Muscle layer of colon (tissue), 2 donors: ENCODE measurements around the gene TLCD5.

Source experiments
- H3K27ac ChIP-seq: one replicate; pipeline ENCODE4 v1.7.0; 2013; ENCODE audit warnings: low read depth, mild to moderate bottlenecking, low read length, moderate library complexity
- H3K27me3 ChIP-seq, 2 donors: one replicate each; pipeline ENCODE4 v1.7.0; 2013; ENCODE audit warnings: low read length in 2 of 2, mild to moderate bottlenecking in 2 of 2; ENCODE audit not compliant: insufficient read depth in 2 of 2, control insufficient read depth in 1 of 2
- H3K36me3 ChIP-seq: one replicate; pipeline ENCODE4 v1.7.0; 2013; ENCODE audit warnings: mild to moderate bottlenecking, low read length; ENCODE audit not compliant: insufficient read depth
- H3K4me1 ChIP-seq: one replicate; pipeline ENCODE4 v1.7.0; 2013; ENCODE audit warnings: mild to moderate bottlenecking, low read length; ENCODE audit not compliant: insufficient read depth
- H3K4me3 ChIP-seq, 2 donors: one replicate each; pipeline ENCODE4 v1.7.0; 2013; ENCODE audit warnings: low read length in 2 of 2, low read depth in 1 of 2, mild to moderate bottlenecking in 1 of 2, moderate library complexity in 1 of 2
- H3K9ac ChIP-seq: one replicate; pipeline ENCODE4 v1.7.0; 2013; ENCODE audit warnings: low read length
- H3K9me3 ChIP-seq: one replicate; pipeline ENCODE4 v1.7.0; 2013; ENCODE audit warnings: mild to moderate bottlenecking, low read length
- donor health status: abdominal sarcoma.
- donor health status: Adenocarcinoma of cecum.

TLCD5 gene

DNA sequence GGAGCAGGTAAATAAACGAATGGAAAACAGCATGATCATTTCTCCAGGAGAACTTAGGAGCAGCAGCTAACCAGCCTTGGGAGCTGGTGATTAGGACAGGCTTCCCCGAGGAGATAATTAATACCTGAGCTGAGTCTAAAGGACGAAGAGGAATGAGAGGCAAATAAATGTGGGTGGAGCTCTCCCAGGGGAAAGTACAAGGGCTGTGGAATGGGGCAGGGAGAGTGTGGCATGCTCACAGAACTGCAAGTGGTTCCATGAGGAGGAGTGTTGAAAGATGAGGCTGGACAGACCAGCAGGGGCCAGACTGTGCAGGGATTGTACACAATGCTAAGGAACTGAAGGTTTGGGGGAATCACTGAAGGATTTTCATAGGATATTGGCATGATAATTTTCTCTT is 14.2 kb upstream of the TLCD5 start:
- H3K9ac ChIP-seq = no peak overlapping the region
- H3K9me3 ChIP-seq = no peaks in the 10 kb centered on the region
- no peak overlapping the region for H3K27ac ChIP-seq
- no peaks in the 10 kb centered on the region for H3K36me3 ChIP-seq
- H3K27me3 ChIP-seq = no peaks in the 10 kb centered on the region
- no peak overlapping the region for H3K4me3 ChIP-seq
- no peaks in the 10 kb centered on the region for H3K4me1 ChIP-seq

DNA sequence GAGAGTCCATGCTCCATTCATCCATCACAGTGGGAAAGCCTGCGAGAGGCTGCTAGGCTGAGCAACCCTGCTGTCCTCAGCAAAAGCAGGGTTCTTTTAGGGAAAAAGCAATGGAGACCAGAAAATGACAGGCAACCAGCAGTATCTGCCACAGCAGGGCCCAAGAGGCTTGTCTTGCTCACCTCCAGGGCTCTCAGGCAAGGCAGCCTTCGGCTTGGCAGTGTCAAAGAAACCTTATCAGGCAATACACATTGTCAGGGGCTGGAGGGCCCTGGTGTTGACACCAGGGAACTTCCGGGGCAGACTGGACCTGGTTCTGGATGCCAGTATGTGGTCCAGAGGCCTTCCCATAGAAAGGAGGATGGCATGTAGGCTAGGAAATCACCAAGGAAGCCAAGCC is 10.2 kb upstream of the TLCD5 start:
- H3K4me1 ChIP-seq = peaks cover 16% of the 10 kb centered on the region
- no peaks in the 10 kb centered on the region for H3K27me3 ChIP-seq
- no peak overlapping the region for H3K27ac ChIP-seq

DNA sequence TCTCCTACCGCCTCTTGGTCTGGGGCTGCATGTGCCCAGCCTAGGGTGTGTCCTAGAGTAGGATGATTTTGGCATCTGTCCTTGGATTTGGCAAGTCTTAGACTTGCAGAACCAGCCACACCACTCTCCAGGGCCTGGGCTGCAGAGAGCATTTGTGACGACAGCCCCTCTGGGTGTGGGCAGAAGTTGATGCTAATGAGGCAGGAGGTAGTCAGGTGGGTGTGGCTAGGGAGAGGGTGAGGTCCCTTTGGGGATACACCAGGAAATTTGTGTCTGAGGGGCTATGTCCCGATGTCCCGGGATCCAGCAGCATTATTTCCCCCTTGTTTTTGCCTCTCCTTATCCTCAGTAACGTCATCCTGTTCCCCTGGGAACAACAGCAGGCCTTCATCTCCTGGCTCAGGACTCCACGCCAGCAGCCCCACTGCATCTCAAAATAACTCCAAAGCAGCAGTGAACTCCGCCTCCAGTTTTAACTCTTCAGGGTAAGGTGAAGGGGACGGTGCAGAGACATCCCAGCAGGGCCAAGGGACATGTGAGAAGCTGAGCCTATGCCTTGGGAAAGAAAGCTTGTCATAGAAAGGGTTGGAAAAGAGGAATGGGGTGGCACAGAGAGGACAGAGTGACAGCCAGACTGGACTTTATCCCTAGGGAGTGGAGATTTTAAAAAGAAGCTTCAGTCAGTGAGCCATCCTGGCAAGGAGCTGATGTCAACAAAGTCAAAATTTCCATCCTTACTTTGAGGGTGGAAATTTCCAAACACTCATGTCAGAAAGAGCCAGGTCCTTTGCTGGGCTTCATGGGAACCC is 8.0 kb upstream of the TLCD5 start:
- no peak overlapping the region for H3K27ac ChIP-seq

More for the DNA sequence above, 10.2 kb upstream of the TLCD5 start:
- Histone ChIP-seq H3K9ac (no peak overlapping the region), H3K9me3 (no peaks in the 10 kb centered on the region), H3K36me3 (no peaks in the 10 kb centered on the region), H3K4me3 (no peak overlapping the region)

DNA sequence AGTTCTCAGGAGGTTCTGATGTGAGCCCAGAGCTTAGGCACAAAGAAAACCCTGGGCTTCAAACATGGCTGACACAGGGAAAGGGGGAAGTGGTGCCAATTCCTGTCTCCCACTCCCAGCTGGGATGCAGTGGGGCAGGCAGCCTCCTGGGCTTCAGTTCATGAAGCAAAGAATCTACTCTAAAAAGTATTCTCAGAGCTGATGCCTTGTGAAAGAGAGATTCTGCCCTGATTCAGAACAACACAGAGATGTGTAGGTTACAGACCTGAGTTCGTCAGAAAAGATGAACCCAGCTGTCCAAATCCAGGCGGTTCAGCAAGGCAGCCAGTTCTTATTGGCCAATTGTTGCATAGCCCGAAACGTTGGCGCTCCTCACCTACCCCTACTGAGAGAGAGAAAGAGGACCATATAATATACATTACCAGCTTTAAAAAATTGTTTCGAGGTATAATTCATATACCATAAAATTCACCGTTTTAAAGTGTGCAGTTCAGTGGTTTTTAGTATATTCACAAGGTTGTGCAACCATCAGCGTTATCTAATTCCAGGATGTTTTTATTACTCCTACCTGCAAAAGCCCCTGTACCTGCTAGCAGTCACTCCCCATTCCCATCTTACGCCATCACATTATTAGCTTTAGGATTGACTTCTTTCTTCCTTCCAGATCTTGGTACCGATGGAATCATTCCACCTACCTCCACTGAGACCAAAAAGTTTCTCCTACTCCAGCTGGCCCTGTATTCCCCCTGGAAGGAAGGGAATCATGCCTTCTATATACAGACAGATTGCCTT is 7.2 kb upstream of the TLCD5 start:
- H3K36me3 ChIP-seq = no peaks in the 10 kb centered on the region
- H3K4me3 ChIP-seq = no peak overlapping the region
- H3K9ac ChIP-seq = no peak overlapping the region
- no peaks in the 10 kb centered on the region for H3K27me3 ChIP-seq
- no peaks in the 10 kb centered on the region for H3K9me3 ChIP-seq
- H3K27ac ChIP-seq = no peak overlapping the region
- peaks cover 16% of the 10 kb centered on the region for H3K4me1 ChIP-seq

More for the DNA sequence above, 8.0 kb upstream of the TLCD5 start:
- no peaks in the 10 kb centered on the region for H3K27me3 ChIP-seq
- H3K4me1 ChIP-seq = peaks cover 16% of the 10 kb centered on the region
- H3K9ac ChIP-seq = no peak overlapping the region
- H3K4me3 ChIP-seq = no peak overlapping the region
- H3K9me3 ChIP-seq = no peaks in the 10 kb centered on the region
- H3K36me3 ChIP-seq = no peaks in the 10 kb centered on the region

DNA sequence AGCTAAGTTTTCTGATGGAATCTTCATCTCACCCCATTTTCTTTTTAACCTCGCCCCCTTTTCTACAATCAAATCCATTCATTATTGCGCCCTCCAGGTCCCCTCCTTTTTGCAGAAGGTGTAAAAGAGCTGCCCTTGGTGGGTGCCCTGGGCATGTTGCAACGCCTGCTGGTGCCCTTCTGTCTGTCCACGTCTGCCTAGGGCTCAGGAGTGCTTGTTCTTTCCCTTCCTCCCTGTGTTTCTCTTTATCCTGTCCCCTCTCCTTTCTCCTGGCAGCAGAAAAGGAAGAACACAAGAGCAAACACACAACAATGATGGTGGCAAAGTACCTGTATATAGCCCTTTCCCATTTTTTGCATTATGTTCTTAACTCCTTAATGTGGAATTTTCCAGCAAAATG is 6.2 kb upstream of the TLCD5 start:
- H3K27me3 ChIP-seq = no peaks in the 10 kb centered on the region
- no peak overlapping the region for H3K4me3 ChIP-seq
- no peaks in the 10 kb centered on the region for H3K9me3 ChIP-seq
- no peak overlapping the region for H3K27ac ChIP-seq
- H3K36me3 ChIP-seq = no peaks in the 10 kb centered on the region
- peaks cover 16% of the 10 kb centered on the region for H3K4me1 ChIP-seq
- no peak overlapping the region for H3K9ac ChIP-seq

DNA sequence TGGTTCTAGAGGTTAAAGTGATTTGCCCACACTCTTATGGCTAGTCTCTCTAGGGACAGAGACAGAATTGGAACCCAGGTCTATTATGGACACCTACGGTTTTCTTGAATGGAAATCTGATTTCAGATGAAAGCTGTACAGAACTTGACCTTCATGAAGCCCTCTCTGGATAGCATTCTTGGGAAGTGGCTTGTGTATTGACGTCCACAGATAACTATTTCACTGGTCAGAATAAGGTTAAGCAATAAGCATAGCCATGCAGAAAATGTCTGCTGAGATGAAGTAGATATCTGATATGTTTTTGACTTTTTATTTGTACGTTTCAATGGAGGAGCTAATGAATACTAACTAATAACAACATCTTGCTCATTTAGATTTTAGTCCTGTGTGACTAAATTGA is 1.1 kb downstream of the TLCD5 start:
- no peak overlapping the region for H3K27ac ChIP-seq
- H3K4me3 ChIP-seq = peak overlapping the region in 1 of 2 donors; percentile 62
- no peak overlapping the region for H3K9ac ChIP-seq
- peaks cover 13% of the 10 kb centered on the region for H3K36me3 ChIP-seq
- H3K9me3 ChIP-seq = no peaks in the 10 kb centered on the region
- H3K4me1 ChIP-seq = peaks cover 18% of the 10 kb centered on the region
- H3K27me3 ChIP-seq = no peaks in the 10 kb centered on the region

DNA sequence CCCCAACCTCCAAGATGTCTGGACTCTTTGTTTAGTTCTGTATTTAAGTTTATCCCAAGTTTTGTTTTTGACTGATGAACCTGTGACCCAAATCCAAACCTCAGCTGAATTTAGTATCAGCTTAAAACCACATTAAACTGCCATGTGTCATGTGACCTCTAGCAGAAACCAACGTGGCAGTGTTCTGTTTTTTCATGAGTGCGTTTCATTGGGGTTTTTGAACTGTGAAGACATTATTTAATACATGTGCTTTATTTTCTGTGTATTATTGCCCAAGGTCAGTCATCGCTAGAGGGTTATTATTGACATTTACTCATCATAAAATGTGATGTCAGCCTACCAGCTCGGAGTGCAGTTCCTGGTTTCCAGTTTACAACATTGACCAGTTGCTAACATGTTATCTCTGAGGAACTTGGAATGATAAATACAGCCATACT is 1.8 kb downstream of the TLCD5 start:
- Histone ChIP-seq H3K9me3 (no peaks in the 10 kb centered on the region), H3K27me3 (no peaks in the 10 kb centered on the region), H3K27ac (no peak overlapping the region), H3K4me3 (no peak overlapping the region), H3K9ac (no peak overlapping the region), H3K36me3 (peaks cover 13% of the 10 kb centered on the region), H3K4me1 (peaks cover 18% of the 10 kb centered on the region)

DNA sequence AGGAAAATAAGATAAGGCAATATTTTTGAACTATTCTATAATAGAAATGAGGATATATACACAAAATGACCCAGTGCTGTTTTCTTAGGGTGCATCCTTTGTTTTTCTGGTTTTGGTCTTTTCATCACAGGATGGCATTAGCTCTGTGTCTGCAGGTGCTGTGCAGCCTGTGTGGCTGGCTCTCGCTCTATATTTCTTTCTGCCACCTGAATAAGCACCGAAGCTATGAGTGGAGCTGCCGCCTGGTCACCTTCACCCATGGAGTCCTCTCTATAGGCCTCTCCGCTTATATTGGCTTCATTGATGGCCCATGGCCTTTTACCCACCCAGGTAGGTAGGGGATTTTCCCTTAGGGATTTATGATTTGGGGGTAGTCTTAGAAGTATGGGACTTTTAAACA is 2.2 kb downstream of the TLCD5 start:
- Histone ChIP-seq H3K36me3 (peaks cover 13% of the 10 kb centered on the region), H3K27ac (no peak overlapping the region), H3K9me3 (no peaks in the 10 kb centered on the region), H3K27me3 (no peaks in the 10 kb centered on the region), H3K9ac (no peak overlapping the region), H3K4me1 (peaks cover 18% of the 10 kb centered on the region), H3K4me3 (no peak overlapping the region)

DNA sequence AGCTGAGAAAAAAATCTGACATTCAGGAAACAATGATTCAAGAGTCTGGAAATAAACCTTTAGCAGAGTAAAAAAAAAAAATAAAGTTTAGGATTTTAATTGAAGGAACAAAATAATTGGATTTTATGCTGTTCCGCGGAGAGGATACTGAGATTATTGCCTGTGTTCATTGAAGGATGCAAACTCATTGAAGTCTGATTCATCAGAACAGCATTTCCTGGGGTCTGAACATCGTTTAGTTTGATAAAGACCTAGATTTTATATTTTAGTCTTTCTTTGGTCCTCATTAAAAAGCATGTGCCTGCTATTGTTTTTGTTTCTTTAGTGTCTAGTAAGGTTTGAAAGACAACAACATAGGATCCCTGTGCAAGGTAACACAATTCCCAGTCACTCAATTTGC is 4.5 kb downstream of the TLCD5 start:
- no peak overlapping the region for H3K4me3 ChIP-seq
- H3K36me3 ChIP-seq = peaks cover 13% of the 10 kb centered on the region
- H3K27me3 ChIP-seq = no peaks in the 10 kb centered on the region
- peaks cover 17% of the 10 kb centered on the region for H3K4me1 ChIP-seq
- no peaks in the 10 kb centered on the region for H3K9me3 ChIP-seq
- no peak overlapping the region for H3K27ac ChIP-seq
- H3K9ac ChIP-seq = no peak overlapping the region

DNA sequence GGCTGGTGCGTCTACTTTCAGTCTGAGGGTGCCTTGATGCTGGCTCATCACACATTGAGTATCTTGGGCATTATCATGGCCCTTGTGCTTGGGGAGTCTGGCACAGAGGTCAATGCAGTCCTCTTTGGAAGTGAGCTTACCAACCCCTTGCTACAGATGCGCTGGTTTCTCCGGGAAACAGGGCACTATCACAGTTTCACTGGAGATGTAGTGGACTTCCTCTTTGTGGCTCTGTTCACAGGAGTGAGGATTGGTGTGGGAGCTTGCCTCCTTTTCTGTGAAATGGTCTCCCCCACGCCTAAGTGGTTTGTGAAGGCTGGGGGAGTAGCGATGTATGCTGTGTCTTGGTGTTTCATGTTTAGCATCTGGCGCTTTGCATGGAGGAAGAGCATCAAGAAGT is 4.9 kb downstream of the TLCD5 start:
- H3K9ac ChIP-seq = no peak overlapping the region
- H3K27ac ChIP-seq = no peak overlapping the region
- peaks cover 13% of the 10 kb centered on the region for H3K36me3 ChIP-seq

DNA sequence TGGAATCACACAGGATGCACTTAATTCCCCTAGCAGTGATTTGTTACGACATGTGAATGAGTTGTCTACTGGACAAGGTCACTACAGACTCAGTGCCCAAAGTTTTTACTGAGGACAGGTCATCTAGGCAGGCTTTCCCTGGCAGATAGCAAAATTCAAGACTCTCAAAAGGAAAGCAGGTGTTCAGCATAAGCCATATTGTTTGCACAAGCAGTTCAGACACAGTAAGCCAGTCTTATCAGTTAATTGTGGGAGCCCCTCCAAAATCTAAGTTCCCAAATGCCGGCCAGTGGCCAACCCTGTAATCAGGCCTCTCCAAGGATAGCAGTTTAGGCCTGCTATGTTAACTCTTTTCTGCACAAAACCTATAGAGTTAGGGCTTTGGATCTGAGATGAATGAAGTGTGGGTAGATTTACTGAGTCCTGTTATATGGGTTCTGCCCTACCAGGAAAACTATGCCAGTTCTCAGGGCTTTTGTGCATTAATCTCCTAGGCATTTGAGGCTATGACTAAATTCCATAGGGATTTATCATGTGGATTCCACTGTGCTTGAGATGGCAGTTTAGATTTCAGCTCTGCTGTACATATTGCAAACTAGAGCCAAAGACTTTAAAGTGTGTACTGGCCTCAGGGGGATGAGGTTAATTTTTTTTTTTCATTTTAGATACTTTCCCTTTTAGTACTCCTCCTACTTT is 6.3 kb downstream of the TLCD5 start:
- H3K4me1 ChIP-seq = peaks cover 4% of the 10 kb centered on the region
- no peaks in the 10 kb centered on the region for H3K27me3 ChIP-seq
- H3K9ac ChIP-seq = no peak overlapping the region
- H3K36me3 ChIP-seq = peaks cover 13% of the 10 kb centered on the region
- no peak overlapping the region for H3K27ac ChIP-seq
- no peaks in the 10 kb centered on the region for H3K9me3 ChIP-seq
- H3K4me3 ChIP-seq = no peak overlapping the region

More for the DNA sequence above, 4.9 kb downstream of the TLCD5 start:
- peaks cover 13% of the 10 kb centered on the region for H3K4me1 ChIP-seq
- H3K4me3 ChIP-seq = no peak overlapping the region
- no peaks in the 10 kb centered on the region for H3K9me3 ChIP-seq
- no peaks in the 10 kb centered on the region for H3K27me3 ChIP-seq
